Choroid plexus epithelial cell (primary cell): ENCODE results near the gene WARS2.

Source experiments
- DNase-seq: peaks from one replicate; pipeline ENCODE4 v3.0.0-alpha.2; 2010; ENCODE audit warnings: low read depth
- H3K4me3 ChIP-seq: 2 replicates; pipeline ENCODE4 v1.5.1; 2011; ENCODE audit warnings: low read depth, mild to moderate bottlenecking, control low read depth, low read length, moderate library complexity
- TF ChIP-seq, protein P1 (sequence below): conservative IDR thresholded peaks from 2 replicates; pipeline ENCODE4 v1.5.1; 2011; ENCODE audit warnings: low read depth, mild to moderate bottlenecking, control low read depth, inconsistent platforms, low read length, moderate library complexity

WARS2 gene

DNA sequence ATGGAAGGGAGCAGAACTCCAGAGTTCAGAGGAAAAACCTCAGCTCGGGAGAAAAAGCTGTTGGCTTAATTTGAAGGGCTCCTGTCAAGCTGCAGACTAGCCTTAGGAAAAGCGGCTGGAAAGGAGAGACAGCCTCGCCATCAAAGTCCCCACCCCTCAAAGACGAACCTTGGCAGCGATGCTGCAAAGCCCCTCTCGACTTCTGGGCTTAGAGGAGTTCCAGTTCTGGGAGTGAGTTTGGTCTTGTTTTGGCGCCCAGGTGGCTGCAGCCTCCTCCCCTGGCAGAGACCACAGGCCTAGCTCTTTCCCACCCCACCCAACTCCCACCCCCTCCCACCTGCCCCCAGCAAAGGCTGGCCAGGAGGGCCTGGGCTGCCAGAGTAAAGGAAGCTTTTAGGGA lies 143.2 kb downstream of the WARS2 start:
- no peak overlapping the region for H3K4me3 ChIP-seq
- TF ChIP-seq, protein P1, sequence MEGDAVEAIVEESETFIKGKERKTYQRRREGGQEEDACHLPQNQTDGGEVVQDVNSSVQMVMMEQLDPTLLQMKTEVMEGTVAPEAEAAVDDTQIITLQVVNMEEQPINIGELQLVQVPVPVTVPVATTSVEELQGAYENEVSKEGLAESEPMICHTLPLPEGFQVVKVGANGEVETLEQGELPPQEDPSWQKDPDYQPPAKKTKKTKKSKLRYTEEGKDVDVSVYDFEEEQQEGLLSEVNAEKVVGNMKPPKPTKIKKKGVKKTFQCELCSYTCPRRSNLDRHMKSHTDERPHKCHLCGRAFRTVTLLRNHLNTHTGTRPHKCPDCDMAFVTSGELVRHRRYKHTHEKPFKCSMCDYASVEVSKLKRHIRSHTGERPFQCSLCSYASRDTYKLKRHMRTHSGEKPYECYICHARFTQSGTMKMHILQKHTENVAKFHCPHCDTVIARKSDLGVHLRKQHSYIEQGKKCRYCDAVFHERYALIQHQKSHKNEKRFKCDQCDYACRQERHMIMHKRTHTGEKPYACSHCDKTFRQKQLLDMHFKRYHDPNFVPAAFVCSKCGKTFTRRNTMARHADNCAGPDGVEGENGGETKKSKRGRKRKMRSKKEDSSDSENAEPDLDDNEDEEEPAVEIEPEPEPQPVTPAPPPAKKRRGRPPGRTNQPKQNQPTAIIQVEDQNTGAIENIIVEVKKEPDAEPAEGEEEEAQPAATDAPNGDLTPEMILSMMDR = no peak
- DNase-seq = no peak

DNA sequence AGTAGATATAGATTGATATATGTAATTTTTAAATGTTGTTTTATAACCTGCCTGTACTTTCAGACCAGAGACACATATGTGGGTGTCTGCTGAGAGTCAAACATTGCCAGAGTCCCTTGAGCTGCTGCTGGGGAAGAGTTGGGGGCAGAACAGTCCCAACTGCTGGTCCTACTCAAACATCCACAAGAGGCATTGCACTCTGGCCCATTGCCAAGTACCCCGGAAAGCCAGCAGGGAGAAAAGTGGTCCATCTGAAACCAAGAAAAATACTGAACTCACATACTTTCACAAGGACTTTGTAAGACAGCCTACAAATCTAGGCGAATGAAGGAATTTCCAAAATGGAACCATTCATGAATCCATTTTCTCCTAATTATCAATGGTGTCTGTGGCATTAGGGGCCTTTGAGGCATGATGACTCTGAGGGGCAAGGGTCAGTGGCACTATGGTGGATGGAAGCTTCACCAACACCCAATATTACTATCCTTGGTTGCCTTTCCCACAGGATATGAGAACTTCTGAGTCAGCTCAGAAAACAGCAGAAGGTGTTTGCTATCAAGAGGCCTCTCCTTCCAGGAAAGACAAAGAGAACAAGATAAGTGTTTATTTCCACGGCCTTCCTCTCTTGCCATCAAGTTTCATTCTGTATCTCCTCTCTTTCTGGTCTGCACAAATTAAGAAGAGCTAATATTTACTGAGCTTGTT lies 145.0 kb downstream of the WARS2 start:
- TF ChIP-seq, protein P1 = no peak

DNA sequence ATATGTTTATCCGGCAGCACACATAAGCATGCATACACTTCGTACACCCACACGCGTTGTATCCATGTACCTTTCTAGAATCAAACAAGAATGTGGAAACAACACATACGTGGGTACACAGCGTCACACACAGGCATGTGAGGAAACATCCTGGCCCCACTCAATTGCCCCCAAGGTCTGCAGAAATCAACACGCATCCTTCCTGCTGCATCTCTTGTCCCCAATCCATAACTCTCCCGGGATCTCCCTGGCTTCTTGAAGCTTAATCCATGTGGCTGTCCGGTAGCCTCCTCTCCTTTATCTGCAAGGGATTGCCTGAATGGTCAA lies 146.8 kb downstream of the WARS2 start:
- TF ChIP-seq, protein P1 = no peak
- DNase-seq = no peak
- no peak overlapping the region for H3K4me3 ChIP-seq

More for the DNA sequence above, 145.0 kb downstream of the WARS2 start:
- no peak overlapping the region for H3K4me3 ChIP-seq
- no peak for DNase-seq

DNA sequence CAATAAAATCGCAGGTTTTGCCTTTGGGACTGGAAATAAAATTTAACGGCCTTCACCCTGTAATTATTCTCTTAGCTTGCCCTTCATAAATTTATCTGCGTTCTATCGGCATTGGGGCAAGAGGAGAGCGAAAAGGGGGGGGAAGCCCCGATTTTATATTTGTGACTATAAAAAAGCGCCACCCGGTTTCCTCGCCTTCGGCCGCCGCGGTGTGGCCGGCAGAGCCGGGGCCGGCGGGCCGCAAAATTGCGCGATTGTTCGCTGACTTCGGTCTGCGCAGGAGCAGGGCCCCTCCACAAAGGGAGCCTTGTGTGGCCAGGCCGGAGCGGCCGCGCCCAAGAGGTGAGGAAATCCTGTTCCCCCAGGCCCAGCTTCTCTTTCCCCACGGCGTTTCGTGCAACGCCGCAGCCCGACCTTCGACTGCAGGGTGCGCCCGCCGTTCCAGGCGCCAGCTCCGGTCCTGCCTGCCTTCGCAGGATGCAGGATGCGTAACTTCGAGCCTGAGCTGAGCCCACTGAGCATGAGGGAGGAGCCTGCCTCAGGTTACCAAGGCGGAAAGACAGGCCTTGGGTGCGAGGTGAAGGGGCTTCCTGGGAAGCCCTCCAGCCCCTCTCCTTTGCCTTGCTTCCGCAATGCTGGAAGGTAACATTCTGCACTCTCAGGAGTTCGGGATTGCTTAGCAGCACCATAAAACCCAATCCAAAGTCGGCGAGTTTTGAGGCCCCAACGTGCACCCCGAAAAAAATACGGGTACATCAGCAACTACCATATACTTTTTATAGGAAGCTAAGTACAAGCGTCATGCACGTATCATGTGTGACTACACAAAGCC lies 147.4 kb downstream of the WARS2 start:
- TF ChIP-seq, protein P1 = no peak
- no peak for DNase-seq
- no peak overlapping the region for H3K4me3 ChIP-seq

DNA sequence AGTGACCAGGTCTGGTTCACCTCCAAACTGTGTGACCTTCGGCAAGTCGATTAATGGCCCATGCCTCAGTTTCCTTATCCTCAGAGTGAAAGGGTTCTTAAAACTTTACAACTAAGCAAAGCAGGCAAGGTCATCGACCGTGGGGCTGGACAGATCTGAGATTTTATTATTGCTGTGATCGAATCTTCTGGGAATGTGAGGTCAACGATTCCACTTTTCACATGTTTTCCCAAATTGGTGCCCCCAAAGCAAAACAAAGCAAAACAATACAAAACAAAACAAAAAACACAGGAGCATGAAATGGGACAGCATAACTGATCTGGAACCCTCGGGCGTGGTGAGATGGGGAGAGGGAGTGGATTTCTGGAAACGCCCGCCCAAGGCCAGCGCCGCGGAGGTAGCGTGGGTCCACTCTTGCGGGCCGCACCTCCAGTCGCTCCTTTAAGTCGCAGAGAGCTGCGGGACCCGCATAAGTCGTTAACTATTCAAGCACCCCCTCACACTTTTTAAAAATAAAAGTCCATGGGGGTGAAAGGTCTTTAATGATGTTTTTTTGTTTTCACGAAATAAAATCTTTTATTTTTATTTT lies 148.1 kb downstream of the WARS2 start:
- DNase-seq = no peak
- no peak overlapping the region for H3K4me3 ChIP-seq
- TF ChIP-seq, protein P1 = no peak

DNA sequence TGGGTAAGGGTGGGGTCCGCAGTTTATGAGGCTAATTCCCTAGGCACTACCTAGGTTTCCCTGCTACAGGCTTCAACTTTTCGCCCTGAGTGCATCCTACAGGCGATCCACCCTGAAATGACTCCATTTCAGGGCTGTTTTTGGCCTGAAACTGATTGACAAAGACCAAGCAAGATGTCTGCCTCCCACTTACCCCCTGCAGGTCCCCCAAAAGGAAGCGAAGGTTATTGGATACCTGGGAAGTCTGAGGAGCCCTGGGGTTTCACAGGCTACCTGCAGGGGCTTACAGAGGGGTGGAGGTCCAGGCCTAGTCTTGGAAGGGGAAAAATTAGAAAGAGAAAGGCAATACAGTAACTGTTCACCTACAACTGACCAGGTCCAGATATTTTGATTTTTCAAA lies 149.0 kb downstream of the WARS2 start:
- TF ChIP-seq, protein P1 = no peak
- H3K4me3 ChIP-seq = no peak overlapping the region
- DNase-seq = no peak
